Measurements from ENCODE around the gene CACNA2D3.

GRCh38 chr3:54800478-54800877 lies 678.1 kb downstream of the CACNA2D3 start:
- no peak for TF ChIP-seq GATA2 (IDR thresholded peaks at IDR 0.05; ENCODE audit: low read depth, low read length)
- no peak for TF ChIP-seq GATA3 (IDR thresholded peaks at IDR 0.05; ENCODE audit: low read depth, low read length)
